GM11168 (cell line): Measurements from ENCODE around the gene NAV3.
"Not testable (repeated sequence)": the region's sequence is repeated elsewhere in the genome, so short reads cannot be mapped to it uniquely, and the experiment has no call there.

Source experiments
- in situ Hi-C: fragments of 300-500 bp; cut with MboI; formaldehyde crosslinking; loops from one replicate; pipeline ENCODE4 v1.12.0; 2022; ENCODE audit warnings: low sequenced_read_pairs; ENCODE audit not compliant: unreplicated experiment

Gene NAV3

DNA sequence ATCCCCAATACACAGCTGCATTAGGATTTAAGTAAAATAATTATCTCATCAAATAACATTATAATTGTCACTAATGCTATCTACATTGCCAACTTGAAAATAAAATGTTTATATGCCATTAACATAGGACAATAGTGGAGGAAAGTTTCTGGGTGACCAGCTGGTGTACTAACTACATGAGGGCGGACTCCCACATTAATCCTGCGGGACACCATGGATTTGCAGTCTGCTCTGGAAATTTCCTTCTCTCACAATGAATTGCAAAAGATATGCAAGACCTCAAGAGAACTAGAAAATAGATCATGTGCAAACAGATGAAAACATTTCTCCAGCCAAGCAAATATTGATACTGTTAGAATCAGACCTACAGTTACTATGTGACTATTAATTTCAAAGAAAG is 390.1 kb downstream of the NAV3 start:
- in situ Hi-C loops, result no loop called here

DNA sequence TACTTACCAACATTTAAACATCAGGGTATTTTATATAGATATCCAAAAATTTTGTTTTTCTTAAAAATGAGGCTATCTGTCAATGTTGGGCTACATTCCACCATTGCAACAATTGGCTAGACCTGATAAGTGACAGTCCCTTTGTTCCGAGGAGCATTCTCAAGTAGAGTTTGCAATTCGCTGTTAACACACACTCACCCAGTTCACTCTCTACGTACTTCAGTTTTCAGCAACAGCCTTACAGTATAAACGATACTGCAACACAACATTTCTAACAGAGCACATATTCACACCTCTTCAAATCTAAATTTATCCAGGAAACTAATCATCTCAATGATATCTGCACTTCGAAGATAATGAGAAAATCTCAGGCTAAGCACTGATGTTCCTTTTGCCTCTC is 393.5 kb downstream of the NAV3 start:
- in situ Hi-C loops, result no loop called here

DNA sequence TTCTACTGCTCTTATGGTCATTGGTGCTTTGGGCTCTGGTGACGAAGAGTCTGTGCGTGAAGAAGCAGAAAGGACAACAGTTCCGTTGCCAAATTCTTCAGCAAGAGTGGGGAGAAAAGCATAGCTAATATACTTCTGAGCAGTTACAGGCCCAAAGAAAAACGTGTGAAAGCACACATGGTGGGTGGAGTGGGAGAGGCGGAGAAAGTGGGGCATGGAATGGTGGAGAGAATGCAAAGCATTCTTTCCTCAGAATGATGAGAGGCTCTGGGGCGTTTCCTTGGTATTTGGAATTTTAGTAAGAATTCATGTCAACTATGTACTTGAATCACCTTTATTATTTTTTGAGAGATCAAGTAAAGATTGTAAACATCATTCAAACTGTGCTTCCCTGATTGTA is 396.1 kb downstream of the NAV3 start:
- in situ Hi-C loops, result no loop called here

DNA sequence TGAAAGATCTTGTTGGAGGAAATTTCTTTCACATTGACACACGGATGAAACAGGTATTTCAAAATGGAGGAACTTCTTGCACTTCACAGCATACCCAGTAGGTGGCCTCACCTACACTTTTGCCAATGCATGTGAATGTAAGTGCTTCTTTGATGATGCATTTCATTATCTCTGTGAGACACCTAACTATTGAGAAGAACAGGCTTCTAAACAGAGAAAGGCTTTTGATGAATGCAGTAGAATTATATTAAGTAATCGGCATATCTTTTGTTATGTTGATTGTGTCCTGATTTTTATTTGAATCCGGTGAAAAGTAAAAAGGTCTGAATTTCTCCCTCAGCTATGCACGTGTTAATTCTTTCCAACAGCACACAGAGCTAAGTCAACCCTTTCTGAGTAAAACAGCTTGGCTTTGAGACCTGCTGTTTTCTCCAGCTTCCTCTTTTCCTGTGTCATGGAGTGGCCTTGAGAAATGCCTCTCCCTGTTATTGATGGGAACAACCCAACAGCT is 399.0 kb downstream of the NAV3 start:
- in situ Hi-C loops, result no loop called here

DNA sequence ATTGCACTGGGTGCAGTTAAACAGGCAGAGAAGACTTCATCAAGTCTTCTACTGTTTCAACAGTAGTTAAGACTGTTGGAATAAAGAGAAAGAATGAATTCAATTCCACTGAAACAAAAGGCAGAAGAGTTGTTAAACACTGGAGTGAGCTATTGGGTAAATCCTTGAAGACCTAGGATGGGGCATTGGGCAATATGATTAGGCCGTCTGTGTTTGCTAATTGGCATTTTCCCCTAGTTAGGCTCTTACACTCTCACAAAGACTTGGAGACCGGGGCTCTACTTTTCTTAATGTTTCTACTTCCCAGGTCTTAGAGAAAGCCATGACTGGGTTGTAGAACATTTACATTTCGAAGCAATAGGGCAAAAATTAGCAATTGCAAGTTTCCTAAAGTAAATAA is 402.1 kb downstream of the NAV3 start:
- in situ Hi-C loops, result no loop called here

DNA sequence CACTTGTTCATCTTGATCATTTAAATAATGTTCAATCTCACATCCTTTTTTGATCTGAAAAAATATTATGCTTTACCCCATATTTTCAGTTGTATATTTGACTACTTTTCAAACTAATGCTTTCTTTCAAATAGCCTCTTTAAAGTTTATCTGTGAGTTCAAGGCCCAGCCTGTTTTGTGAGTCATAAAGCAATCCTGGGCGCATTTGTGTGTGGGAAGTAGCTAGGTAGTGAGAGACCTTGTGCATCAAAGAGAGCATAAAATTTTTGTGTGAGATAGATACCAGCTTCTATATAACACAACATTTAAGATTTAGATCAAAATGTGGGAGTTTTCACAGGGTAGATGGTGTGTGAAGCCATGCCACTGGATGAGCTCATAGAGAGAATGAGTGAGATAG is 405.6 kb downstream of the NAV3 start:
- in situ Hi-C loops, result no loop called here

DNA sequence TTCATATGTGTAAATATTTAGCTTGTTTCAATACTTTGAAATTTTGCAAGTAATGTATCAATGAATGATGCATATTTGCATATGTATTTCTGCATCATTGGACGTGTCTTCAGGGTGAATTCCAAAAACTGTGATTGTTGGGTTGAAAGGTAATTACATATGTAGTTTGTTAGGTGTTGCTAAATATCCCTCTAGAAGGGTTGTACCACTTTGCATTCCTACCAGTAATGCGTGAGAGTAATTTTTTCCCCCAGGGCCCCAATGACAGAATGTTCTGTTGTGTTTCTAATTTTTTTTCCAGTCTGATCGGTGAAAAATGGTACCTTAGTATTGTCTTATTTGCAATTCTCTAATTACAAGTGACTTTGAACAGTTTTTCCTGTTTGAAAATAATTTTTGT is 408.9 kb downstream of the NAV3 start:
- in situ Hi-C loops, result no loop called here

DNA sequence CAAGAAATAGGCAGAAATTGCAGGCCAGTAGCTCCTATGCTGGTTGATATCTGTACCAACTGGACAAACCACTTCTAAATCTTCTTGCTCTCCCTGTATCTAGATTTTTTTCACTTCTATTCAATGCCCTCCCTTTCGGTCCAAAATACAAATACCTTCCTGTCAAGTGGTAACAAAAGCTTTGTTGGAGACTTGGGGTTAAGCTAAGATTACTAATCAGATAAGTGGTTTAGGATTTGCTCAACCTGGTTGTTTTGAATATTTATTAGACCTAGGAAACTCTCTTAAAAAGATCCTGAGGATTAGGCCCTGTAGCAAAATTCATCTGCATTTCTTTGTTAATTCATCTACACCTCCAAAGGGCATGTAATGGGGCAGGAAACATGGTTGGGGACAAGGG is 410.1 kb downstream of the NAV3 start:
- in situ Hi-C loops, result no loop called here

DNA sequence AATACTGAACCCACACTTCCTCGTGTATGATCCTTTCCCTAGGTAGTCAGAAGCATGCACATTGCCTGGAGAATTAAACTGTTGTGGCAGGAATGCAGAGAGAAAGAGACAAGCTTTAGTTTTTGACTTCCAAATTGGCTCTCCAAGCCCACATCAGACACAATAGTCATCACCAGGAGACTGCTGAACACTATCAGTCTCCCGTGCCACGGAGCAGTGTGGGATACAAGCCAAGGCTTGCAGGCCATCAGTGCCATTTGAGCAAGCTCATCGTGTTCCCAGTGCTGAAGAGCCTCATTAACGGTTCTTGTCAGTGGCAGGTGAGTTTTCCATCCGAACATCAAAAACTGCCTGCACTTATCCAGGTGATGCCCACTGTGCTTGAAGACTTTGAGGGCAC is 410.8 kb downstream of the NAV3 start:
- in situ Hi-C loops, result no loop called here

DNA sequence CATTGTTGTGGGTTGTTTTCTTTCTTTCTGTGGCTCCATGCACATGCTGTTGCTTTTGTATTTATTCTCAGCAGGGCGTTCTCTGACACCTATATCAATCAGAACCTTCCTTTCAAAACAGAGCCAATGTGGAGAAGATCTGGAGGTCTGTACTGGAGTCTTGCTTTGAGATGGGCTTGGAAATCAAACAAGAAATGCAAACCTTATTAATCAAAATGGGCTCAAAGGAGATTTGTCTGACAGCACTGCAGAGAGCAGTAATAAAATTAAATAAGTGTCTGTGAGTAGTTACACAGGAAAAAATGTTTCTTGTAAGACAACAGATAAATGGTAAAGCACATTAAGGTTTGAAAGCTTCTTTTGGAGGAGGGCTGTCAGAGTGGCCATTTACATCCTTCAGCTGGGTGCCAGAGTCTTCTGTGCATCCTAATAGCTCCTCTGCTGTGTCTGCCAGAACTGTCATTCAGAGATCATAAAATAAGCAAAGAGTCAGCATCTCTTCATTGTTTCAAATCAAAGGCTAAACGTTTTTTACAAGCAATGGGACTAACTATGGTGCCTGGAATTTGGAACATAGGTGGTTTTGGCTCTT is 414.3 kb downstream of the NAV3 start:
- in situ Hi-C loops, result no loop called here

DNA sequence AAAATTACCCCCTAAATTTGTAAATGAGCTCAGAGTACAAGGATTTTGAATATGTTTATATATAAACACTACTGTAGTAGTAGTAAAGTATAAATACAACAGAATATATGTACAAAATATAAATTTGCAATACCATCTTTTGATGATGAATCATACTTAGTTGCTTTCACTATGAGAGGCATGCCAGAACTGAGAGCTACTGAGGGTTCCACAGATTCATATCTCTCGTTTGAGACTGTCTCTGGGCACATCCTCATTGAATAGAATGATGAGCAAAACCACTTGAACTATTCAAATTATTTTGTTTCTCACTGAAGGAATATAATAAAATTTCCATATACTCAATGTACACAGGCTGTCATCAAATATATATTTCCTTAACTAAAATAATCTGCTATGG is 417.6 kb downstream of the NAV3 start:
- in situ Hi-C loops, result no loop called here

DNA sequence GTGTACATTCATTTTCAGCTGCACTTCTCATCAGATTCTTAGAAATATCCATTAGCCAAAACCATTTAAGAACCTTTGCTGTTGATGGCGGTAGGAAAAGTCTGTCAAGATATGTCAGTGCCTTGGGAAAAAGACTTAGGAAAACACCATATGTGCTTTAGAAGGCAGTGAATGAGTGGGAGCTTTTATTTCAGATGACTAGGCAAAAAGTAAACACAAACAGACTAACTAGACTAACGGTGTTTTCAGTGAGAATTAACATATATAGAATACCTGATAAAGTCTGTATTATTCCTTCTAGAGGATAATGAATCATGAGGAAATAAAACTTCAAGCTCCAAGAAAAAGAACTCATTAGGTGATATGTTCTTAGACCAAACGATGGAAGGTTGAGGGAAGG is 418.9 kb downstream of the NAV3 start:
- in situ Hi-C loops, result no loop called here

DNA sequence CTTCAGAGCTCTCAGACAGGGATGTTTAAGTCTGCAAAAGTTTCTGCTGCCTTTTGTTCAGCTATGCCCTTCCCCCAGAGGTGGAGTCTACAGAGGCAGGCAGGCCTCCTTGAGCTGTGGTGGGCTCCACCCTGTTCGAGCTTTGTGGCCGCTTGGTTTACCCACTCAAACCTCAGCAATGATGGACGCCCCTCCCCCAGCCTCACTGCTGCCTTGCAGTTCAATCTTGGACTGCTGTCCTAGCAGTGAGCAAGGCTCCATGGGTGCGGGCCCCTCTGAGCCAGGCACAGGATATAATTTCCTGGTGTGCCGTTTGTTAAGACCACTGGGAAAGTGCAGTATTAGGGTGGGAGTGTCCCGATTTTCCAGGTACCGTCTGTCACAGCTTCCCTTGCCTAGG is 427.0 kb downstream of the NAV3 start:
- in situ Hi-C loops, result not testable (repeated sequence)

DNA sequence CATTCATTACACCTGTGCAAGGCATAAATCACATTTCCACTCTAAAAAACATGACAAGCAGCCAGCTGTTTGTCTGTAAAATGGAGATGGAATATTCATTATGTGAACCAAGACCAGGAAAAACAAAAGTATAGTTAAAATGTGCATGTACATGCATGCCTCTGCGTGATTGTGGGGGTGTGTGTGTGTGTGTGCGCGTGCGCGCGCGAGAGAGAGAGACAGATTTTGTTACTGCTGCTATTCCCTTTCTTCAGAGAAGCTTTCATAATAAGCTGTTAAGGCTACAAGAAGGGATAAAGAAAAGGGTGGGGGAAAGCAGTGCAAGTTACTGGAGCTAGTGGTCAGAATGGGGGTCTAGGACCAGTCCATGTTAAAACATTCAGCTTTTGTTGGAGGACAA is 430.3 kb downstream of the NAV3 start:
- in situ Hi-C loops, result no loop called here

DNA sequence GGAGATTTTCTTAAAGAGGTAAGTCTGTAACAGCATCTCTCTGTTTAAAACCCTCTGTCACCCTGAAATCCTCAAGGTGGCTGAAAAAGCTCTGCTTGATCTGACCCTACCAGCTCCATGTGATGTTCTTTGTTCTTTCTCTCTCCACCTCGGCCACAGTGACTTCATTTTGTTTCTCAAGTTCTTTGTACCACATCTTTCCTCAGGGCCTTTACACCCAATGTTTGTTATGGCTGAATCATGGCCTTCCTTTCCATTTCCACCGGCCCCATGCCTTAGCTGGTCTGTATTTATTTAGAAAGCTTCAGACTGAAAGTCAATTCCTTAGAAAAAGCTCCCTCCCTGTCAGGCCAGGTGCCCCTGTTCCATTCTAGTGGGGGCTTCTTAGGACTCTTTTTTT is 431.2 kb downstream of the NAV3 start:
- in situ Hi-C loops, result no loop called here
